ENCODE measurements around the gene LBHD2. TPM values are rescaled to one million over a fixed set of nuclear protein-coding genes. Genes with fewer than 3 reads are reported as not detected.
A peak's percentile ranks its signal among the peaks of the same experiment; 100 is the strongest.

Gene LBHD2
- total RNA-seq, 2 donors from 2014 or later, result not detected

DNA sequence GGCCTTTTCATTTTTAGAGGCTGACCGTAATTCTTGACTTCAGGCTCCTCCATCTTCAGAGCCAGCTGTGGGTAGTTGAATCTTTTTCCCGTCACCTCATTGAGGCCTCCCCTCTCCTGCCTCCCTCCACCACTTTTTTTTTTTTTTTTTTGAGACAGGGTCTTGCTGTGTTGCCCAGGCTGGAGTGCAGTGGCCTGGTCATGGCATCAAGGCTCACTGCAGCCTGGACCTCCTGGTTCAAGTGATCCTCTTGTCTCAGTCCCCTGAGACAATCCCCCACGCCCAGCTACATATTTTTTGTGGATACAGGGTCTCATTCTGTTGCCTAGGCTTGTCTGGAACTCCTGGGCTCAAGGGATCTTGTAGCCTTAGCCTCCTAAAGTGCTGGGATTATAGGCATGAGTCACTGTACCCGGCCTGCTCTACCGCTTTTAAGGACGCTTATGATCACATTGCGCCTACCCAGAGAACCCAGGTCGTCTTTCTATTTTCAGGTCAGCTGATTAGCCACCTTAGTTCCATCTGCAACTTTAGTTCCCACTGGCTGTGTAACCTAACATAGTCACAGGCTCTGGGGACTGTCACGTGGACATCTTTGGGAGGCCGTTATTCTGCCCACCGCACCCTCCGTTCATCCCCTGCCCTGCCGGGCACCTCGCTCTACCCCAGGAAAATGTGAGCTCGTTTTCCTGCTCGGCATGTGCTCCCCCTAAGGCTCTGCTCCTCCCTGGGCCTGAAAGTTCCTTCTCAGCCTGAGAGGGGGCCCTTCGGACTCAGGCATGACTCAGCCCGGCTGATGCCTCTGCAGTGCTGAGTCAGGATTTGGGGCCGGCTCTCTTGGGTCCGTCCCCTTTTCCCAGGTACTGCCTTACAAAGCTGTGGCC, 52.6 kb downstream of the LBHD2 start:
- H3K4me3 Mint-ChIP-seq, result no peak overlapping the region
- no peaks in the 10 kb centered on the region for H3K9me3 Mint-ChIP-seq
- WGBS, 2 experiments (ENCODE audit: insufficient coverage in 1 of 2, insufficient read length in 1 of 2), result 81 to 86% methylated on average over 15 to 20 of the region's 20 CpGs

DNA sequence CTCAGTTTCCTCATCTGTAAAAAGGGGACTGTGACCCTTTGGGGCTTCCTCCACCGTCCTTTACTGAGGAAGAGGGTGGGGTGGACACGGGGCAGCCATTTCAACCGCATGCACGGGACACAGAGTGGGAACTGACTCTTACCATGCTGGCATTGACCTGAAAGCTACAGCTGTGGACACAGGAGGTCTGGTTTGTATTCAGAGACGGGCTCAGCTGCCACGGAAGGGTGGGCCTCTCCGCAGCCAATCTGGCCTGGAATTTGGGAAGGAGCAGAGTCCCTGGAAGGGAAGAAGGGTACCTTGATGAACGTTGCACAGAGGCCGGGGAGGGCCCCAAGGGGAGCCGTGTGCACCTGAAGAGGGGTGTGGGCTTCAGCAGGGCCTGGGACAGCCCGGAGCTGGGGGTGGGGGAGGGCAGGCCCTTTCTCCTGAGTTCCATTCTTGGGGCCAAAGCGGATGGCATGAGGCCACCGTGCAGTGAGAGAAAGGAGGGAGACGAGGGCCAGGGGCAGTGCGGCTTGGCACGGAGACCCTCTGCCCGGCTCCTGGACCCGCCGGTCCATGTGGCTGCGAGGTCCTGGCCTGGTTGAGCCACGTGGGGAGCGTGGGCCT, 53.8 kb downstream of the LBHD2 start:
- no peaks in the 10 kb centered on the region for H3K9me3 Mint-ChIP-seq
- peaks cover 5% of the 10 kb centered on the region for H3K36me3 ChIP-seq (ENCODE audit: control insufficient read depth, insufficient read depth, low read length)
- H3K4me3 ChIP-seq (ENCODE audit: low read length), result no peak overlapping the region
- no peaks in the 10 kb centered on the region for H3K27me3 ChIP-seq (ENCODE audit: control insufficient read depth, insufficient read depth, low read length, poor library complexity, severe bottlenecking)
- H3K27ac Mint-ChIP-seq, result no peak overlapping the region
- H3K4me3 Mint-ChIP-seq, result no peak overlapping the region
- no peak overlapping the region for H3K27ac ChIP-seq (ENCODE audit: low read depth, low read length)
- 89 to 92% methylated on average over 19 to 22 of the region's 22 CpGs for WGBS, 2 experiments (ENCODE audit: insufficient coverage in 1 of 2, insufficient read length in 1 of 2)
- peaks cover 14% of the 10 kb centered on the region for H3K27me3 Mint-ChIP-seq (ENCODE audit: insufficient read depth)
- DNase-seq, result no peak
- H3K4me1 Mint-ChIP-seq, result peaks cover 20% of the 10 kb centered on the region
- no peaks in the 10 kb centered on the region for H3K4me1 ChIP-seq (ENCODE audit: control insufficient read depth, insufficient read depth, low read length)
- TF ChIP-seq, protein P1, sequence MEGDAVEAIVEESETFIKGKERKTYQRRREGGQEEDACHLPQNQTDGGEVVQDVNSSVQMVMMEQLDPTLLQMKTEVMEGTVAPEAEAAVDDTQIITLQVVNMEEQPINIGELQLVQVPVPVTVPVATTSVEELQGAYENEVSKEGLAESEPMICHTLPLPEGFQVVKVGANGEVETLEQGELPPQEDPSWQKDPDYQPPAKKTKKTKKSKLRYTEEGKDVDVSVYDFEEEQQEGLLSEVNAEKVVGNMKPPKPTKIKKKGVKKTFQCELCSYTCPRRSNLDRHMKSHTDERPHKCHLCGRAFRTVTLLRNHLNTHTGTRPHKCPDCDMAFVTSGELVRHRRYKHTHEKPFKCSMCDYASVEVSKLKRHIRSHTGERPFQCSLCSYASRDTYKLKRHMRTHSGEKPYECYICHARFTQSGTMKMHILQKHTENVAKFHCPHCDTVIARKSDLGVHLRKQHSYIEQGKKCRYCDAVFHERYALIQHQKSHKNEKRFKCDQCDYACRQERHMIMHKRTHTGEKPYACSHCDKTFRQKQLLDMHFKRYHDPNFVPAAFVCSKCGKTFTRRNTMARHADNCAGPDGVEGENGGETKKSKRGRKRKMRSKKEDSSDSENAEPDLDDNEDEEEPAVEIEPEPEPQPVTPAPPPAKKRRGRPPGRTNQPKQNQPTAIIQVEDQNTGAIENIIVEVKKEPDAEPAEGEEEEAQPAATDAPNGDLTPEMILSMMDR (conservative IDR thresholded peaks at IDR 0.05), result no peak
- no peaks in the 10 kb centered on the region for H3K9me3 ChIP-seq (ENCODE audit: control insufficient read depth, low read length)
- H3K9ac ChIP-seq (ENCODE audit: extremely low read depth, low read length, poor library complexity, severe bottlenecking), result no peak overlapping the region
- H3K36me3 Mint-ChIP-seq (ENCODE audit: low read depth), result peaks cover 7% of the 10 kb centered on the region

More for the DNA sequence above, 52.6 kb downstream of the LBHD2 start:
- Histone ChIP-seq H3K9ac (ENCODE audit: extremely low read depth, low read length, poor library complexity, severe bottlenecking) (no peak overlapping the region), H3K4me1 (ENCODE audit: control insufficient read depth, insufficient read depth, low read length) (no peaks in the 10 kb centered on the region), H3K27ac (ENCODE audit: low read depth, low read length) (no peak overlapping the region), H3K4me3 (ENCODE audit: low read length) (no peak overlapping the region), H3K36me3 (ENCODE audit: control insufficient read depth, insufficient read depth, low read length) (peaks cover 5% of the 10 kb centered on the region), H3K27me3 (ENCODE audit: control insufficient read depth, insufficient read depth, low read length, poor library complexity, severe bottlenecking) (no peaks in the 10 kb centered on the region), H3K9me3 (ENCODE audit: control insufficient read depth, low read length) (no peaks in the 10 kb centered on the region)
- Mint-ChIP-seq H3K27ac (peak overlapping the region; percentile 44), H3K36me3 (ENCODE audit: low read depth) (peaks cover 7% of the 10 kb centered on the region), H3K4me1 (peaks cover 11% of the 10 kb centered on the region), H3K27me3 (ENCODE audit: insufficient read depth) (peaks cover 14% of the 10 kb centered on the region)
- TF ChIP-seq, protein P1 (conservative IDR thresholded peaks at IDR 0.05), result no peak
- DNase-seq, result peak; percentile 89

DNA sequence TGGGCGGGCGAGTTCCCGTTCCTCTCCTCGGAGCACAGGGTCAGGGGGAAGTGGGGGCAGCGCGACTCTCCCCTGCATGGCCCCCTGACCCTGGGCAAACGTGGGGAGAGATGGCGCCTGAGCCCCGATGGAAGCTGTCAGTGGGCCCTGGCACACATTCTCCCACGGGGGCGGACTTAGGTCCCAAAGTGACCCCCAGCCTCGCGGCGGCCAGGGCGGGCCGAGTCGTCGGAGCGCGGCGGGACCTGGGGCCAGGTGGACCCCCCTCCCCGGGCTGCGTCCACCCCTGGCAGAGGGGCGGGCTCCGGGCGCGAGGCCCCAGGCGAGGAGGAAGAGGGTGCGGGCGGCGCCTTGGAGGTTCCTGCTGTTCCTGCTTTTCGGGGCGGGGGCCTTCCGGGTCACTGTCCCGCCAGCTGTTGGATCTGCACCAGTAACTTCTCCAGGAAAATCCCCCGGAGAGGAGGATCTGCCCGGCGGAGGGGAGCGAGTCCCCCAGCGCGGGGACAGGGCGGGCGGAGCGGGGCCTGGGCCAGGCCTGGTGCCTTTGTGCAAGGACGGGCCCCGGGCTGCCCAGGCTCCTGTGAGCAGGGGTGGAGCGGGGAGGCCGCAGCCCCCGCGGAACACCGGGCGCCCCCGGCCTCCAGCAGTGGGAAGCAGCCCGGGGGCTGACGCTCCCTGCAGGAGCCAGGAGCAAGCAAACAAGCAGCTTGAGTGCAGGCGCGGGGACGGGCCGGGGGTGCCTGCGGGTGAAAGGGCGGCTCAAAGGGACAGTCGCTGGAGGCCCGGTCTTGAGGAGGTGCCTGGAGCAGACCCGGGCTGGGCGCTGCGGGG, 54.5 kb downstream of the LBHD2 start:
- Mint-ChIP-seq H3K27me3 (ENCODE audit: insufficient read depth) (peaks cover 14% of the 10 kb centered on the region), H3K4me1 (peaks cover 20% of the 10 kb centered on the region), H3K36me3 (ENCODE audit: low read depth) (peaks cover 6% of the 10 kb centered on the region), H3K9me3 (no peaks in the 10 kb centered on the region), H3K4me3 (peak overlapping the region; percentile 65), H3K27ac (peak overlapping the region; percentile 35)
- TF ChIP-seq, protein P1 (conservative IDR thresholded peaks at IDR 0.05), result no peak
- Histone ChIP-seq H3K9ac (ENCODE audit: extremely low read depth, low read length, poor library complexity, severe bottlenecking) (peak overlapping the region; percentile 30), H3K27me3 (ENCODE audit: control insufficient read depth, insufficient read depth, low read length, poor library complexity, severe bottlenecking) (no peaks in the 10 kb centered on the region), H3K4me1 (ENCODE audit: control insufficient read depth, insufficient read depth, low read length) (peaks cover 4% of the 10 kb centered on the region), H3K4me3 (ENCODE audit: low read length) (no peak overlapping the region), H3K27ac (ENCODE audit: low read depth, low read length) (no peak overlapping the region), H3K36me3 (ENCODE audit: control insufficient read depth, insufficient read depth, low read length) (no peaks in the 10 kb centered on the region), H3K9me3 (ENCODE audit: control insufficient read depth, low read length) (no peaks in the 10 kb centered on the region)
- DNase-seq, result peak; percentile 89
- 49 to 55% methylated on average over 25 to 66 of the region's 66 CpGs for WGBS, 2 experiments (ENCODE audit: insufficient coverage in 1 of 2, insufficient read length in 1 of 2)

Measured in endodermal cell (in vitro differentiated cells).